NCI-H2107 treated with DMSO at 0.1 percent for 48 hours (cell line): Measurements from ENCODE around the gene COIL.
A peak's percentile ranks its signal among the peaks of the same experiment; 100 is the strongest.
"Not testable (repeated sequence)": the region's sequence is repeated elsewhere in the genome, so short reads cannot be mapped to it uniquely, and the experiment has no call there.

Experiments used
- DNase-seq: peaks from one replicate; lab custom pipeline; 2025; ENCODE audit not compliant: unreplicated experiment; lab: John Stamatoyannopoulos, UW

COIL gene

DNA sequence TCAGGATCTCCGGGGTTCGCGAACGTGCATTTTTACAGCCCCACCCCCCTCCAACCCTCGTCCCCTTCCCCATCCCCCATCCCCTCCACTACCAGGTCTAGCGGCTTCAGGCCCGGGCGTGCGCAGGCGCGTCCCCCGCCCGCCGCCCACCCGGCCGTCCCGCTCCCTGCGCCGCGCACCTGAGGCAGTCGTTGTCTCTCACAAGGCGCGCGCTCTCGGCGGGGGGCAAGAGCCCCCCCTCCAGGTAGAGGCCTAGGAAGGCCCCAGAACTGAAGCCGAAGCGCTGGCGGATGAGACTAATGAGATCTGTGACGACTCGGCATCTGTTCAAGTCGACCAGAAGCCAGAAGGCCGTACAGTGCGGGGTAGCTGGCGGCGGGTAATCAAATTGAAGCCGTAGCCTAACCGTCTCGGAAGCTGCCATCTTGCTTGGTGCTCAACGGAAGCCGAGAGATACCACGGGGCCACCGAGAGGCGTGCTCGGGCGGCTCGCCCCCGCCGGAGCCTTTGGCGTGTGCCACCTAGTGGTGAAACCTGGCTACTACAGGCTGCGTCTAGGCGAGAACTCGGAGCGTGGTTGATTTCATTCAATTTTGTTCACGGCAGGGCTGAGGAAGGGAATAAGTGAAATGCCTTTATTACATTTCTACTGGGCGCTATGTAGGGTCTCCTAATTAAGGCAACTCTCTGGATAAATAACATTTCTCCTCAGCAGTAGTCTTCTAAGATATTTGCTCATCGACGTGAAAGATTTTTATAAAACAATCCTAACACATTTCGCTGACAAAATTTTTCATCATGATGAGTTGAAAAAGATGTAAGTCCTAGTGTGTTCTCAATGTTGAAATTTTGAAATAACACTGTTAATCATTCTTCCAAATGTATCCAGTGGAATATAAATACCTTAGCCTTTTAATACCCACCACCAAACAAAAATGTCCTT is at the start of gene COIL:
TSS of gene COIL (minus strand) at position 455 of the 943 bp plus-strand sequence. CDS start at position 424, 31 bp downstream.
- DNase-seq, result peak; percentile 88

- DNase-seq, result no peak
Measured at GRCh38 chr17:57010487-57010886, 49.6 kb upstream of the COIL start.

- peak; percentile 39 for DNase-seq
Measured at GRCh38 chr17:57009737-57010445, 49.0 kb upstream of the COIL start.

DNA sequence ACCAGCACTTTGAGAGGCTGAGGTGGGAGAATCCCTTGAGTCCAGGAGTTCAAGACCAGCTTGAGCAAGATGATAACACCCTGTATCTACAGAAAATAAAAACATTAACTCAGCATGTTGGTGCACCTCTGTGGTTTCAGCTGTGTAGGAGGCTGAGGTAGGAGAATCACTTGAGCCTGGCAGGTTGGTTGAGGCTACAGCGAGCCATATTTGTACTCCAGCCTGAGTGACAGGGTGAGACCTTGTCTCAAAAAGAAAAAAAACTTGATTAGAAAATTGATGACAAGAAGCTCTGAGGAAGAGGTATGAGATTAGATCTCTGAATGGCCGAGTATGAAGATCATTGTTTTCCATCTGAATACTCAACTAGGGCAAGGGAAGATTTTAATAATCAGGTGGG is 48.1 kb upstream of the COIL start:
- DNase-seq, result no peak

DNA sequence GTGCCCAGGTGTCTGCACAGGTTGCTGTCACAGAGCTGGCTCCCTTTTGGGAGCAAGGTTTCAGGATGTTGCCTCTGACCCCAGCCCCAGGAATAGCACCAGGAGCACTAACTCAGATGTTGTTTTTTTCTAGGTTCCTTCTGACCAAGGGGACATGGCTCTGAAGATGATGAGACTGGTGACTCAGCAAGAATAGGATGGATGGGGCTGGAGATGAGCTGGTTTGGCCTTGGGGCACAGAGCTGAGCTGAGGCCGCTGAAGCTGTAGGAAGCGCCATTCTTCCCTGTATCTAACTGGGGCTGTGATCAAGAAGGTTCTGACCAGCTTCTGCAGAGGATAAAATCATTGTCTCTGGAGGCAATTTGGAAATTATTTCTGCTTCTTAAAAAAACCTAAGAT is 45.2 kb upstream of the COIL start:
- DNase-seq, result no peak

GRCh38 chr17:57004944-57005579 is 44.2 kb upstream of the COIL start:
- DNase-seq, result peak; percentile 82

DNA sequence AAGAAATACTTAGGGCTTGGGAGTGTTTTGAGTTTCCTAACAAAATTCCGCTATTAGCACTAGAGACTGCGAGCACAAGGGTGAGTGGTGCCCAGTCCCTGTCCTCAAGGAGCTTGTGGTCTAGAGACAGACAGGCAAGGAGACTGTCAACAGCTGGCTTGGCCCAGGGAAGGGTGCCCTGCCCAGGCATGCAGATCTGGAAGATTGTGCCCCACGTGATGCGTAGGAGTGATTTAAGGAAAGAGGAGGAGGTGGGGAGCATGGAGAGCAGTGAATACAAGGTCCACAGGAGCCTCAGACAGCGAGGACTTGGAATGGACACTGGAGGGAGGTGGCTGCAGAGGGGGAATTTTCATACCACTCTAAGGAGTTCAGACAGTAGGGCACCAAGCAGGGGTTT is 42.1 kb upstream of the COIL start:
- no peak for DNase-seq

DNA sequence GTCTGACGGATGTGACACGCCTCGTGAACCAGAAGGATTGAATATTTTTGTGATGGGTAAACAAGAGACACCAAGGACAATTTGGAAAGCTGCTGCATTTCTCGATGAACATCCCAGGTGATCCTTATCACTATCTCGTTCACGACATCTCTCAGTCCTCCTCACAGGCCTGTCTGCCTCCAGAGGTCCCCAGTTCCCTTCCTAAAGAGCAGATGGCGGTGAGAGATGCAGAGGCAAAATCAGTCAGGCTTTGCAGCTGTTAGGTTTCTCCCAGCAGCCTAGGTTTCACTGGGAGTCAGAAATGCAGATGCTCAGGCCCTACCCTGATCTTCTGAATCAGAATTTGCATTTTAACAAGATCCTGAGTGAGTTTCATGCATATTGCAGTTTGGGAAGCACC is 40.7 kb upstream of the COIL start:
- no peak for DNase-seq

DNA sequence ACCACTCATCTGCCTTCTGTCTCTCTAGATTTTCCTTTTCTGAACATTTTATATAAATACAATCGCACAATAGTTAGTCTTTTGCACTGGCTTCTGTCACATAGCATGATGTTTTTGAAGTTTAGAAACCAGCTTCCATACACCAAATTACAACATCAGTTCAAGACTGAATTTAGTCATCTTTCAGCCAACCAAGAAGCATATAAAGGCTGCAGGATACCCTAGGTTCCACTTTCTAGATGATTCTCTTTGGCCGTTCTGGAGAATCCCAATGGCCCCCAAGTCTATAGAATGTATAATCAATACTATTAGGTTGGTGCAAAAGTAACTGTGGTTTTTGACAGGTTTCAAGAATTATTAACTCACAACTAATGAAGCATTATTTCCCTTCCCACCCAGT is 36.5 kb upstream of the COIL start:
- DNase-seq, result no peak

DNA sequence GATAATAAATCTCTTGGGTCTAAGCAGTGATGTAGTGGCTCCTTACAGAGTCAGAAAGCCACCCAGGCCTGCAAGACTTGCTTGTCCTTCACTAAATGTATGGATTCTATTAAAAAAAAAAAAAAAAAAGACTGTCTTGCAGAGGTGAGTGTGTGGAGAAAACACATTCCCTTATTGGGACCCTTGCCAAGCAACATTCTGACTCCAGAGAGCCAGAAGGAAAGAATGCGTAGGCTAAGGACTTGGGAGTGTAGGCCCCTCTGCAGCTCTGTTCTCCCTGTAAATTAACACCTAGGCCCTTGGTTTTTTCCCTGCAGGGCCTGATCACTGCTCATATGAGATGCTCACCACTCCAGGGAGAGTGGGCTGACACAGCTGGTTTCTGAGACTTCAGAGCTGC is 34.9 kb upstream of the COIL start:
- no peak for DNase-seq

GRCh38 chr17:56994009-56994792 is 33.4 kb upstream of the COIL start:
- DNase-seq, result no peak

GRCh38 chr17:56992364-56992763 is 31.5 kb upstream of the COIL start:
- DNase-seq, result no peak

DNA sequence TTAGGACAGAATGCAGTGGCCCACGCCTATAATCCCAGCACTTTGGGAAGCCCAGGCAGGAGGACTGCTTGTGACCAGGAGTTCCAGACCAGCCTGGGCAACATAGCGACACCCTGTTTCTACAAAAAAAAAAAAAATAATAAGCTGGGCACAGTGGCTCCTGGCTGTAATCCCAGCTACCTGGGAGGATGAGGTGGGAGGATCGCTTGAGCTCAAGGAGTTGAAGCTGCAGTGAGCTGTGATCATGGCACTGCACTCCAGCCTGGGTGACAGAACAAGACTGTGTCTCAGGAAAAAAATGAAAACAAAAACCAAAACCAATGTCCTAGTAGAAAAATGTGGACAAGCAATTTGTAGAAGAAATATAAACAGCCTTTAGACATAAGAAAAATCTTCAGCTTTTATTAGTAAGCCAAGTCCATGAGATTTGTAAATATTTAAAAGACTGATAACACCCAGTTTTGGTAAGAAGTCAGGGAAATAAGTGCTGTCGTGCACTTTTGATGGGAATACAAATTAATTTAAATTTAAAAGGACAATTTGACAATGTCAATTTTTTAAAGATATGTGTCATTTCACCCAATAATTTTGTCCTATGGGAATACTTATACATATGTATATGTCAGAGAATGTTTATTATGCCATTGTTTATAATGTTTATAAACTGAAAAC is 28.2 kb upstream of the COIL start:
- no peak for DNase-seq

- no peak for DNase-seq
Measured at GRCh38 chr17:56987283-56987834, 26.5 kb upstream of the COIL start.

DNA sequence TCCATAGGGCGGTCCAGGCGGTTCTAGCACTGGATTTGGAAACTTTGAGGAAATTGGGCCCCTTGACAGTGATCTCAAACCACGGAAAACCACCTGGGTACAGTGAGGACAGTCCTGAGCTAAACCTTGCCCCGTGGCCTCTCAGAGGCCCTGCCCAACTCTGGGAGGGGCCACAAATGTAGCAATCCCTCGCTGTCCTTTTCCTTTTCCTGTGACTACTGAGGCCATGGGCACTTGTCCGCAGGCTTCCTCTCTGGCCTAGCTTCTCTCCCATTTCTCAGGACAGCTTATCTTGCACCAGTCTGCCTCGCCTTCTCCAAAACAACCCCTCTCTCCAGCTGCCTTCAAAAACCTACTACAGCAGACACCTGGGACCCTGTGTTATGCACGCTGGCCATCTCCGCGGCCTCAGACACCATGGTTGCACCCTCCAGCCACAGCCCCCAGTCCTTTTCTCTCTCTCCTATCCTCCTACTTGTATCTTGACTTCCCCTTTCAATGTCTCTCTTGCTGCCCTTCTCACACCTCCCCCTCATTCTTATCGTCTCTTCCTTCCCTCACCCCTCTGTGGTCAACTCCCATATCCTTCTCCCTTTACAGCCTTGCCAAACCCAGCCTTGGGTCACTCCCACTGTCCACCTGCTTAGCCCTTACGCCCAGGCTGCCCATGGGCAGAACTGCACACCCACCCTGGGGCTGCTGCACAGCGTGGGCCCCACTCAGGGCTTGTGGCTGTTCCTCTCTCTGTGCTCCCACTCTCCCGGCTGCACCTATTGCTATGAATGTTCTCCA is 24.7 kb upstream of the COIL start:
- DNase-seq, result no peak

DNA sequence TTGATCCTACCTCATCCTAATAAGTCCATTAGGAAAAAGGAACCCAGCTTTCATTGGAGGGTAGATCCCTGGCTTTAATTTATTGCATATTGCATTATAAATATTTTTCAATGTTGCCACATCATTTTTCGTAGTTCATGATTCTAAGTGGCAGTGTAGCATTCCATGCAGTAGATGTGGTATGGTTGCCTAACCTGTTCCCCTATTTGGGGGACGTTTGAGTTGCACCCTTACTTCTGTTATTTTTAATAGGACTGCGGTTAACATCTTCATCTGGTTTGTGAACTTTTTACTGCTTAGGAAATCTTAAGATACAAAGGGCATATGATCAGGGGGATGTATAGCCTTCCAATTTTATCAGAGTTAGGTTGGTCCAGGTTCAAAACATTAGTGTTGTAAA is 22.5 kb upstream of the COIL start:
- DNase-seq, result no peak

DNA sequence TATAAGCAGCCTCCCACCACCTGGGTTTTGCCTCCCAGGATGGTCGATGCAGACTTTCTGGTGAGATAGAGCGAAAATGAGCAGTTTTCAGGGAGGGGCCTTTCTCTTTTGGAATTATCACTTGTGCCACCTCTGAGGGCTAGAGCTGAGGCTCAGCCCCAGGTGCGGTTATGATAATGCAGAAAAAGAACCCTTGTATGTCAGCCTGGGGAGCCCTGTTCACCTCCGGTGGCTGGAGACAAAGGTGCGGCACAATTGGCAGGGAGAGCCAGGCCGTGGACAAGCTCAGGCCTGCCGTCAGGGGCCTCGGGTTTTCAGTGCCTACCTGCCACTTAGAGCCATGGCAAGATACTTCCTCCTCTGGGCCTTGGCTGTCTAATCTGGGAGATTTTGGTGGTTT is 21.5 kb upstream of the COIL start:
- peak; percentile 83 for DNase-seq

GRCh38 chr17:56980526-56980925 is 19.7 kb upstream of the COIL start:
- DNase-seq, result not testable (repeated sequence)

DNA sequence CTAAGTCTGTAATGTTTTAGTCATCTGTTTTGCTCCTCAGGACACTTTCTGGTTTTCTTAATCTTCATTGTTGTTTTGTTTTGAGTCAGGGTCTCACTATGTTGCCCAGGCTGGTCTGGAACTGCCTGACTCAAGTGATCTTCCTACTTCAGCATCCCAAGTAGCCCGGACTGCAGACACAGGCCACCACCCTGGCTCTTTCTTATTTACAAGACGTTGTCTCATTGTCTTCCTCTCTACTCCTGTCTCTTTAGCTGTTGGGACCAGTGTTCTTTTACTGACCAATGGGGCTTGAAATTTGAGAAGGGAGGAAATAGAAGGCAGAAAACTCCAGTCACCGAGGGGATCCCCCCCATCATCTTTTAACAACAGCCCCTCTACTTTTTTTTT is 18.2 kb upstream of the COIL start:
- DNase-seq, result no peak
